ENCODE measurements around the gene FOS. TPM values are rescaled to one million over a fixed set of nuclear protein-coding genes. Genes with fewer than 3 reads are reported as not detected.

The FOS gene
- total and polyA plus RNA-seq, 2 experiments from 2014 or later = 47.3 to 54.8 TPM

DNA sequence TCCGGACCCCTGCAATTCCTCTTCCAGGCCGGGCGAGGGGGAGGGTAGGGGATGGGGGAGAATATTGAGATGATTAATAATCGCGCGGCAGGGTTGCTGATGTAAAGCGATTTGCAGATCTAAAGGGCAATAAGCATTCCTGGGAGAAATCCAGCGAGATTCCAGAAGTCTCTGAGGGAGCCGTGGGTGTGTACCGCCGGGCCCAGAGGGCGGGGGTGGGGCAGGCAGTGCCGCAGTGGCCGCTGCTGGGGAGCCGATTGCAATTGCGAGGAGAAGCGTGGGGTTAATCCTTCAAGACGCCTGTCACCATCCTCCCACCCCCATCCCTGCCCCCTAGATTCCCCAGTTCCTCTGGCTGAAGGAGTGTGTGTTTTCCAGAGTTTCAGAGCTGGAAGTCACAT is 16.4 kb downstream of the FOS start (continued):
- TF ChIP-seq ZNF331 (CRISPR knock-in tag; IDR thresholded peaks at IDR 0.05; ENCODE audit: low read depth) (no peak), REST (IDR thresholded peaks at IDR 0.05; ENCODE audit: unreplicated experiment) (no peak)

- Histone ChIP-seq H3K36me3 (ENCODE audit: insufficient read depth) (no peaks in the 10 kb centered on the region), H3K79me2 (replicated peaks; ENCODE audit: insufficient read depth) (no peaks in the 10 kb centered on the region), H2AFZ (no peak overlapping the region; the same call in 1 of the 2 replicates), H3F3A (replicated peaks; ENCODE audit: low read depth) (peaks cover 5% of the 10 kb centered on the region; the same call in 1 of the 2 replicates), H3K4me2 (peak overlapping the region; percentile 93), H3K9me2 (ENCODE audit: insufficient read depth) (no peaks in the 10 kb centered on the region), H3K4me3 (peak overlapping the region; percentile 90), H3K4me1 (ENCODE audit: insufficient read depth) (peaks cover 17% of the 10 kb centered on the region), H4K20me1 (replicated peaks; ENCODE audit: insufficient read depth) (no peaks in the 10 kb centered on the region), H3K27ac (ENCODE audit: low read depth) (peak overlapping the region; percentile 64), H3K27me3 (ENCODE audit: insufficient read depth) (no peaks in the 10 kb centered on the region)
- DNase-seq (ENCODE audit: low spot score) (peak; percentile 95), ATAC-seq (peak; percentile 44)
- H3K36me3 Mint-ChIP-seq (ENCODE audit: low read depth) = no peaks in the 10 kb centered on the region
- no peaks in the 10 kb centered on the region for H3K9me3 Mint-ChIP-seq
- TF ChIP-seq, protein P1, sequence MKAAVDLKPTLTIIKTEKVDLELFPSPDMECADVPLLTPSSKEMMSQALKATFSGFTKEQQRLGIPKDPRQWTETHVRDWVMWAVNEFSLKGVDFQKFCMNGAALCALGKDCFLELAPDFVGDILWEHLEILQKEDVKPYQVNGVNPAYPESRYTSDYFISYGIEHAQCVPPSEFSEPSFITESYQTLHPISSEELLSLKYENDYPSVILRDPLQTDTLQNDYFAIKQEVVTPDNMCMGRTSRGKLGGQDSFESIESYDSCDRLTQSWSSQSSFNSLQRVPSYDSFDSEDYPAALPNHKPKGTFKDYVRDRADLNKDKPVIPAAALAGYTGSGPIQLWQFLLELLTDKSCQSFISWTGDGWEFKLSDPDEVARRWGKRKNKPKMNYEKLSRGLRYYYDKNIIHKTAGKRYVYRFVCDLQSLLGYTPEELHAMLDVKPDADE (IDR thresholded peaks at IDR 0.05) = no peak
- TF ChIP-seq POLR2AphosphoS5 (IDR thresholded peaks at IDR 0.05; ENCODE audit: low read depth) (no peak), EZH2phosphoT487 (IDR thresholded peaks at IDR 0.05; ENCODE audit: unreplicated experiment) (no peak), CTCF (conservative IDR thresholded peaks at IDR 0.05; ENCODE audit: low read depth in 2 of 2) (peak; percentile 96 to 98), STAT1 (IDR thresholded peaks at IDR 0.05; ENCODE audit: unreplicated experiment) (no peak), EZH2 (IDR thresholded peaks at IDR 0.05; ENCODE audit: low read depth, unreplicated experiment) (no peak)
- peak overlapping the region; percentile 86 for H3K4me3 Mint-ChIP-seq
- peaks cover 12% of the 10 kb centered on the region for H3K27me3 Mint-ChIP-seq (ENCODE audit: insufficient read depth, low read depth, poor library complexity)
- H3K27ac Mint-ChIP-seq = peak overlapping the region; percentile 47
- peaks cover 14% of the 10 kb centered on the region for H3K4me1 Mint-ChIP-seq
These were observed 17.1 kb downstream of the FOS start for GRCh38 chr14:75295491-75296345.

Data from GM23338 (cell line).